Loucy (cell line): ENCODE results near the gene RNF11.

Experiments used
- EZH2phosphoT487 ChIP-seq: fragments of 200-600 bp; IDR thresholded peaks from 2 replicates; pipeline ENCODE4 v1.6.1; 2018; ENCODE audit warnings: antibody characterized with exemption, mild to moderate bottlenecking, moderate library complexity, borderline replicate concordance
- TF ChIP-seq, protein P1 (sequence below): fragments of 200-600 bp; sonication (generic); conservative IDR thresholded peaks from 2 replicates; pipeline ENCODE4 v1.5.1; 2014; ENCODE audit warnings: mild to moderate bottlenecking, antibody characterized with exemption, low read length

DNA sequence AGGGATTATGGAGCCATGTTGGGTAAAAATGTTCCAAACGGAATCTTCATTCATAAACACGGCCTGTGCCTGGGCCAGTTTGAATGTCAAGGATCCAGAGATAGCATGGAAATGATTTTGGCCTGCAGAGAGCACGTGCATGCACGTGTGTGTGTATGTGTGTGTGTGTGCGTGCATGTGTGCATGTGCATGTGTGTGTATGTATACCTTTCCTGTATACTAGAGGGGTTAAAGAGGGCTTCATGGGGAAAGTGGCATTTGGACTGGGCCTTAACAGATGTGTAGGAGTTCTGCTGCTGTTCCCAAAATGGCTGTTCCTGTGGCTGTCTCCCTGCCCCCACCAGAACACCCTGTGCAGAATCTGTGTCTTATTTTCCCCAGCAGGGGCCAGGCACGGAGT is 72.6 kb downstream of the RNF11 start:
- TF ChIP-seq, protein P1, sequence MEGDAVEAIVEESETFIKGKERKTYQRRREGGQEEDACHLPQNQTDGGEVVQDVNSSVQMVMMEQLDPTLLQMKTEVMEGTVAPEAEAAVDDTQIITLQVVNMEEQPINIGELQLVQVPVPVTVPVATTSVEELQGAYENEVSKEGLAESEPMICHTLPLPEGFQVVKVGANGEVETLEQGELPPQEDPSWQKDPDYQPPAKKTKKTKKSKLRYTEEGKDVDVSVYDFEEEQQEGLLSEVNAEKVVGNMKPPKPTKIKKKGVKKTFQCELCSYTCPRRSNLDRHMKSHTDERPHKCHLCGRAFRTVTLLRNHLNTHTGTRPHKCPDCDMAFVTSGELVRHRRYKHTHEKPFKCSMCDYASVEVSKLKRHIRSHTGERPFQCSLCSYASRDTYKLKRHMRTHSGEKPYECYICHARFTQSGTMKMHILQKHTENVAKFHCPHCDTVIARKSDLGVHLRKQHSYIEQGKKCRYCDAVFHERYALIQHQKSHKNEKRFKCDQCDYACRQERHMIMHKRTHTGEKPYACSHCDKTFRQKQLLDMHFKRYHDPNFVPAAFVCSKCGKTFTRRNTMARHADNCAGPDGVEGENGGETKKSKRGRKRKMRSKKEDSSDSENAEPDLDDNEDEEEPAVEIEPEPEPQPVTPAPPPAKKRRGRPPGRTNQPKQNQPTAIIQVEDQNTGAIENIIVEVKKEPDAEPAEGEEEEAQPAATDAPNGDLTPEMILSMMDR: no peak
- no peak for TF ChIP-seq EZH2phosphoT487
